Renal cortex interstitium (tissue), 11 donors: ENCODE measurements around the gene GPRC5C. TPM values are rescaled to one million over a fixed set of nuclear protein-coding genes. Genes with fewer than 3 reads are reported as not detected.
"Not testable (repeated sequence)": the region's sequence is repeated elsewhere in the genome, so short reads cannot be mapped to it uniquely, and the experiment has no call there.

Experiments used
- DNase-seq, 11 donors: peaks; one replicate each; pipeline ENCODE4 v3.0.0-alpha.2; 2013; ENCODE audit warnings: low read depth in 9 of 11, low spot score in 4 of 11; ENCODE audit errors: extremely low read depth in 1 of 11
- polyA plus RNA-seq, 3 donors: library from polyadenylated mRNA; unstranded; fragments of 120-200 nt; gene quantifications; one replicate each; pipeline ENCODE4 v1.2.1, GENCODE V29; 2013; ENCODE audit not compliant: insufficient read length in 3 of 3

GPRC5C gene
- polyA plus RNA-seq, 3 donors, result 86.9 to 134 (median 115) TPM

DNA sequence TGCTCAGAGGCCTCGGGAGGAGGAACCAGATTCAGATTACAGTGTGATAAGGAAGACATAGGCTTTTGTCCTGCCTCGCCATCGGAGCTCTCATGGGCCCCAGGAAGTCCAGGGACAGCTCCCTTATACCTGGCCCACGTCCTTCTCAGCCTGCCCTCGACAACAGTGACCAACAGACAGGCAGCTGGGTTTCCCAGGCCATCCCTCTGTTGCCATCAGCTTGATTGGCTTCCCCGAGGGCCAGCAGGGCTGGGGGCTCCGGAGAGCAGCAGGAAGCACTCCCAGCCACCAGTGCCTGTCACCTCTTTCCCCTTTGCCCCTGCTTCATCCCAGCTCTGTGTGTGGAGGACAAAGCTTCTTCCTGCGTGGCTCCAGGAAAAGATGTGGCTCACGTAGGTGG lies 52.2 kb downstream of the GPRC5C start:
- no peak for DNase-seq

DNA sequence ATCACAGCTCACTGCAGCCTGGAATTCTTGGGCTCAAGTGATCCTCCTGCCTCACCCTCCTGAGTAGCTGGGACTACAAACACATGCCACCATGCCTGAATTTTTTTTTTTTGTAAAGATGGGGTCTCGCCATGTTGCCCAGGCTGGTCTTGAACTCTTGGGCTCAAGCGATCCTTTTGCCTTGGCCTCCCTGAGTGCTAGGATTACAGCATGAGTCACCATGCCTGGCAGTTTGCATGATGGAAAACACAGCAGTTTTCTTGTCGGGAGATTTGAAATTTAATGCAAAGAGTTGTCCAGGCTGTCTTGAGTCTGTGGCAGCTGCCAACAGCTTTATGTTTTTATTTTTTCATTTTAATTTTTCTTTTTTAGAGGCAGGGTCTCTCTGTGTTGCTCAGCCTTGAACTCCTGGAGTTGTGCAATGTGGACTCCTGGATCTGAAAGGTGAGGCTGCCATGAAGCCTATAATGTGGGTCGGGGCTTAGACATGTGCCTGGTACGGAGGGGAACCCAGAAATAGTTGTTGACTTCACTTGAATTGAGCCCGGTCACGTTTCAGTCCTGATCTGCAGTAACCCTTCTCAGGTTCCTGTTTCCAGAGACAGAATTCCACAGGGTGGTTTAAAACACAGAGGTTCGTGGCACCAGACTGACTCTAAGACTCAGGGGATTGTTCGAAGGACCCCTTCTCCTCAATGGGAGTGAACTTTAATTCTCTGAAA lies 53.3 kb downstream of the GPRC5C start:
- DNase-seq, result no peak

DNA sequence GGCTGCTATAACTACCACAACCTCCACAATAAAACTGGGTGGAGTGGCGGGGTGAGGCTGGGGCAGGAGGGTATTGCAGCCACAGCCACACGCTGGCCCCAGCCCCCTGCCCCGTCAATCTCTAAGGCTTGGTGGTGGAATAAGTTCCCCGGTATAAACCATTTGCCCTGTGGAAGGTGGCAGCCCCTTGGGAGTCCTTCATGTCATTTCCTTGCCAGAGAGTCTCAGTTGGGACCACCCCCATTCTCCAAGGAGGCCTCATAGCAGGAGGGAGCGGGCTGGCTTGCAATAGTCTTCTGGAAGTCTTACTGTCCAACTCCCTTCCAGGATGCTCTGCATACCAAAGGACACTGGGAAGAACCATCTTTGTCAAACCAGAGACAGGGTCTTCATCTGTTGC lies 54.0 kb downstream of the GPRC5C start:
- no peak for DNase-seq

DNA sequence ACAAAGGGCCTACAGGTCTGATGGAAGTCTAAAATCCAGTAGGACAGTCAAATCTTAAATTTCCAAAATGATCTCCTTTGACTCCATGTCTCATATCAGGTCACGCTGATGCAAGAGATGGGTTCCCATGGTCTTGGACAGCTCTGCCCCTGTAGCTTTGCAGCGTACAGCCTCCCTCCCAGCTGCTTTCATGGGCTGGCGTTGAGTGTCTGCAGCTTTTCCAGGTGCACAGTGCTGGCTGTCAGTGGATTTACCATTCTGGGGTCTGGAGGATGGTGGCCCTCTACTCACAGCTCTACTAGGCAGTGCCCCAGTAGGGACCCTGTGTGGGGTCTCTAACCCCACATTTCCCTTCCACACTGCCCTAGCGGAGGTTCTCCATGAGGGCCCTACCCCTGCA lies 56.4 kb downstream of the GPRC5C start:
- DNase-seq, result not testable (repeated sequence)

DNA sequence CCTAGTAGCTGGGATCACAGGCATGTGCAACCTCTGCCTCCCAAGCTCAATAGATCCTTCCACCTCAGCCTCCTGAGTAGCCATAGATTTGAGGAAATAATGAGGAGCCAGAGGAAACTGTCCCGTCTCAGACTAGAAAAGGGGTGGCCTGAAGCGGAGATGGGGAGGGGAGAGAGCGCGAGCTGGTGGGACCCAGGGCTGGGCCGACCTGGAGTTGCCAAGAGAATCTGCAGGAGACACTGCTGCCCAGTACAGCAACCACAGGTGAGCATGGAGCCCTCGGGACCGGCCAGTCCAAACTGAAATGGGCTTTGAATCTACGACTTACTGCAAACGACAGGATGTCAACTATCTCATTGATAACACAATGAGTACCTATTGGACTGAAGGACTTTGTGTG lies 58.8 kb downstream of the GPRC5C start:
- DNase-seq, result no peak

DNA sequence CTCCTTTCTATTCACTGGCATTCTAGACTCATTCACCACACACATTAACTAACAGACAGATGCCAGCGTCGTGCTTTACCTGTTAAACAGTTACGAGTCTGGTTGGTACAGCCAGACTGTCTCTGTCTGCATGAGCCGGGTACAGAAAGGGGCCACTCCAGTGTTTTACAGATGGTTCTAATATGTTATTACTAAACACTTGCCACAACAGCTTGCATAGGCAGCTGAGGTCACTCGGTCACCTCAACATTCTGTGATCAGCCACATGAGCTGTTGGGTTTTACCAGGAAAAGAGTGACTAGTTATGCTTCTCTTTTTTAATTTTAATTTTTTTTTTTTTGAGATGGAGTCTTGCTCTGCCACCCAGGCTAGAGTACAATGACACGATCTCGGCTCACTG lies 59.7 kb downstream of the GPRC5C start:
- no peak for DNase-seq

DNA sequence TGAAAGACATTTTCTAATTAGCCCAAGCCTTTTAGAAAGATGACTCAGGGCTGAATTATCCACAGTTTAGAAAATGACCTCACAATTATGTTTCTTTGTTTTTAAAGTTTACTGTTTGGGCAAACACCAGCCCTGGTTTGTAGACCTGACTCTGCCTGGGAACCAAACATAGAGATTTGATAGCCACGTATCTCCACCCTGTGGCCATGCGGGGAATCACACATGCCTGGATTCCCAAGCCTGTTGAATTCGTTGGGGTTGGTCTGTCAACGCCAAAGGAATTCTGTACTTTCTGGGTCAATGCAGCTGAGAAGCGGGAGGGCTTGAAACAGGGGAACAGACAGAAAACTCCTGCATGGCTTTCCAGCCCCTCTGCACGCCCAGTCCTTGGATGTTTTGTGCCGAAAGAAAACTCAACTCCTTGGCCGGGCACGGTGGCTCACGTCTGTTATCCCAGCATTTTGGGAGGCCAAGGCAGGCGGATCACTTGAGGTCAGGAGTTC lies 61.5 kb downstream of the GPRC5C start:
- peak; percentile 38 to 84 (median 60) for DNase-seq

Other genes with a start within 250 kb of the GPRC5C start
- 1,000 to 10,000 TPM; 1,116 to 1,437 (median 1,164) TPM for gene RPL38, start 228.4 kb upstream of the GPRC5C start, polyA plus RNA-seq
- gene TTYH2, start 218.5 kb upstream of the GPRC5C start, polyA plus RNA-seq, result 10 to 100 TPM; 13.5 to 18.6 (median 18.1) TPM
- gene DNAI2, start 157.9 kb upstream of the GPRC5C start, polyA plus RNA-seq, result under 1 TPM; 0.09 to 0.22 (median 0.15) TPM
- under 1 TPM; 0.30 to 0.79 (median 0.66) TPM for gene KIF19, start 105.9 kb upstream of the GPRC5C start, polyA plus RNA-seq
- gene BTBD17, start 70.2 kb upstream of the GPRC5C start, polyA plus RNA-seq, result under 1 TPM; 0.11 to 0.26 (median 0.11) TPM
- under 1 TPM in 1 of 3 donors, not detected in 2; 0.11 TPM for gene GPR142, start 64.6 kb upstream of the GPRC5C start, polyA plus RNA-seq
- 1 to 10 TPM in 2 of 3 donors, under 1 TPM in 1; 1.00 to 2.8 (median 1.8) TPM for gene CD300A, start 34.5 kb downstream of the GPRC5C start, polyA plus RNA-seq
- under 1 TPM; 0.17 to 0.44 (median 0.20) TPM for gene CD300LB, start 99.4 kb downstream of the GPRC5C start, polyA plus RNA-seq
- under 1 TPM; 0.34 to 0.59 (median 0.54) TPM for gene CD300C, start 114.0 kb downstream of the GPRC5C start, polyA plus RNA-seq
- under 1 TPM in 1 of 3 donors, not detected in 2; 0.42 TPM for gene CD300H, start 135.4 kb downstream of the GPRC5C start, polyA plus RNA-seq
- gene CD300LD, start 160.2 kb downstream of the GPRC5C start, polyA plus RNA-seq, result not detected
- under 1 TPM; 0.16 to 0.42 (median 0.33) TPM for gene CD300E, start 191.7 kb downstream of the GPRC5C start, polyA plus RNA-seq